GM19351 (cell line): ENCODE data around the gene DNM2.
A peak's percentile ranks its signal among the peaks of the same experiment; 100 is the strongest.

Source experiments
- ATAC-seq: cut with Tn5 transposase; IDR thresholded peaks from one replicate; pipeline ENCODE4 v1.9.1; 2021; ENCODE audit warnings: mild to moderate bottlenecking, moderate library complexity; ENCODE audit not compliant: unreplicated experiment

Gene DNM2

GRCh38 chr19:10690341-10690781 lies 27.5 kb upstream of the DNM2 start:
- no peak for ATAC-seq

- ATAC-seq, result no peak
These were observed 26.5 kb upstream of the DNM2 start for GRCh38 chr19:10691178-10691881.

- no peak for ATAC-seq
These were observed 26.0 kb upstream of the DNM2 start for GRCh38 chr19:10691883-10692282.

DNA sequence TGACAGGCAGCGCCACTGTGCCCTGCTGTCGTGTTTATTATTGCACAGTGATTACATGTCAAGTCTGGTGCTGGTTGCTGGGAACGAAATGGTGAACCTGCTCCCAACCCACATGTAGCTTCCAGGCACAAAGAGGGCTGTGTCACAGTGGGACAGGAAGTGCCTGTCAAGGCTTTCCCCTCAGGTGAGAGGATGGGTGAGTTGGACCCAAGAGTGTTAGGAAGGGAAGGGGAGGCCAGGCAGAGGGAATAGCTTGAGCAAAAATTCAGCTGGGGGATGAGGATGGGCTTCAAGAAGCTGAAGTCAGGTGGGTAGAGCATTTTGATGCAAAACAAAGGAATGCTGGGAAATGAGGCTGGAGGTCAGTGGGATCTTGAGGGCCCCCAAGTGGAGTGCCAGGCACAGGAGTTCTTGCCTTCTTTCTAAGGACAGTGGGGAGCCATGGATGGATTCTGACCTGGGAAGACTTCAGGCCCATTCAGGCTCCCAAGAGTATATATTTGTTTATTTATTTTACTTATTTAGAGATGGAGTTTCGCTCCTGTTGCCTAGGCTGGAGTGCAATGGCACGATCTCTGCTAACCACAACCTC lies 25.1 kb upstream of the DNM2 start:
- ATAC-seq, result no peak

DNA sequence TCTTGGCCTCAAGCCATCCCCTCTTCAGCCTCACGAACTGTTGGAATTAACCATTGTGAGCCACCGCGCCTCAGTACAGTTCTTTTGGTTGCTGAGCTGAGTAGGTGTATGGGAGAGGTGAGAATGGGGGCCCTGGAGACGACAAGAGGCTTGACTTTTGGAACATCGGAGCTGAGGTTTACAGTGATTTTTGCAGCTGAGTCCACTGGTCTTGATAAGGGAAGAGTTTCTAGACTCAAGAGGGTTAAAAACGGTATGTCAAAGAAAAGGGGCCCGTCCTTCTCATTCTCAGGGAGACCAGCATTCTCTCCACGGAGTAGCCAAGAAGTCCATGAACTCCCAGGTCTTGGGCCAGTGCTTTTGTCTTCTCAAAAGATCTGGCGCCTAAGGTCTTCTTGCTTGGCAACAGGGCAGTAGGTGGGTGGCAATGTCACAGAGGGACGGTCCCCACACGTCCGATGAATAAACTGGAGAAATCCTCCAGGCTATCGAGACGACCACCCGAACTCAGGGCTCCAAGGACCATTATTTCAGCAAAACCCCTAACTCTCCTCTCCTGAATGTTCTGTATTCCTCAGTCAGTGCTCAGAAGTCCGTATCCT lies 23.1 kb upstream of the DNM2 start:
- no peak for ATAC-seq

GRCh38 chr19:10695401-10696398 lies 22.2 kb upstream of the DNM2 start:
- ATAC-seq, result peak; percentile 72

- no peak for ATAC-seq
These were observed 18.1 kb upstream of the DNM2 start for GRCh38 chr19:10699650-10700335.

GRCh38 chr19:10701955-10702525 lies 15.8 kb upstream of the DNM2 start:
- ATAC-seq, result no peak

DNA sequence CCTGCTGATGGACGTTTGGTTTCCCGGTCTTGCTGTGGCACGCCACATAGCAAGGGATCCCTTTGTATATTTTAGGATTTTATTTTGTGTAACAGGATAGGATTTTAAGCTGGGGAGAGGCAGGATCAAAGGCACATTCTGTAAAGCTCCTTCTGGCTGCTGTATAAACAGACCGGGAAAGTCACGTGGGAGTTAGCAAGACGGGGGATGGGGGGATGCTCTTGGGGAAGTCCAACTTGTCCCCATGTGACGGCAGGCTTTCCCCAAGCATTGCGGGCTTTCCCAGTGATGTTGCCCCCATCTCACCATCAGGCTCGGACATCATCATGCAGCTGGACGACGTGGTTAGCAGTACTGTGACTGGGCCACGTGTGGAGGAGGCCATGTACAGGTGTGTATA lies 10.9 kb upstream of the DNM2 start:
- no peak for ATAC-seq

DNA sequence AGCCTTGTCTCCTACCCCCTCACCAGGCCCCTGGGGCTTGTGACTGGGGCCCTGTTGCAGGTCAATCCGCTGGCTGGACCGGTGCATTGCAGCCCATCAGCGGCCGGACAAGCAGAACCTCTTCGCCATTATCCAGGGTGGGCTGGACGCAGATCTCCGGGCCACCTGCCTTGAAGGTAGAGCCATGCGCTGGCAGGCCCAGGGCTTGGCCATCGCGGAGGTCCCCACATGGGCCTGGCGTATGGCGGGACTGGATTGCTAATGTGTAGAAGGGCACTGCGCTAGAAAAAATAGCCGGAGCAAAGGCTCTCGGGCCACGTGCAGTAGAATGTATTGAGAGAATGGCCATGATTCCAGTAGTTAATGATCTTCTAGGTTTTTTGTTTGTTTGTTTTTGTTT lies 10.4 kb upstream of the DNM2 start:
- ATAC-seq, result no peak

GRCh38 chr19:10708291-10708690 lies 9.6 kb upstream of the DNM2 start:
- no peak for ATAC-seq

DNA sequence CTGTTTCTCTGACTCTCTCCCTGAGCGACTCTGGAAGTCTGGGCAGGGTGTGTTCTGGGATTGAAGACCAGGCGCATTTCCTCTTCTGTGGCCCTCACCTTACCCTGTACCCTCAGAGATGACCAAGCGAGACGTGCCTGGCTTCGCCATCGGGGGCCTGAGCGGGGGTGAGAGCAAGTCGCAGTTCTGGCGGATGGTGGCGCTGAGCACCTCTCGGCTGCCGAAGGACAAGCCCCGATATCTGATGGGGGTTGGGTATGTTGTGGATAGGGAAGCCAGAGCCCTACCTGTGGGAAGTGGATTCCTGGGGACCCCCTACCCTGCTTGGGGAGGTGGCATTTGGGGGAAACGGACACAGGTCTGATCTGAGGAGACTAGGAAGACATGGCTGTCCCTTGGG lies 5.8 kb upstream of the DNM2 start:
- ATAC-seq, result no peak

- no peak for ATAC-seq
These were observed 5.1 kb upstream of the DNM2 start for GRCh38 chr19:10712754-10713153.

DNA sequence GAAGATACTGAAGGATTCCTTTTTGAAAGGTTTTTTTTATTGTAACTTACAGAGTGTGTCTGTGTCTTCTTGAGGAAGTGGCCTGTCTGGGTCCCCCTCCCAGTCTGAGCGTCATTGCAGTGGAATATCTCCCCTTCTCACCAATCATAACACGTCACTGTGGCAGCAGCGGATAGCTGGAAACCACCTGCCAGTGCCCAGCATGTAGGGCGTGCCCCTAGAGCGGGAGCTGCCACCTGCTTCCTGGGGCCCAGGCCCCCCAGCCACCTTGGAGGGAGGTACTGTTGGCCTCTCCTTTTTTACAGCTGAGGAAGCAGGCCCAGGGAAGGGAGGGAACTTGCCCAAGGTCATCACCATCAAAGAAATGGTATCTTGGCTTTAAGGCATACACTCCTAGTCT lies 4.6 kb upstream of the DNM2 start:
- no peak for ATAC-seq

- no peak for ATAC-seq
These were observed 874 bp upstream of the DNM2 start for GRCh38 chr19:10717054-10717355.

DNA sequence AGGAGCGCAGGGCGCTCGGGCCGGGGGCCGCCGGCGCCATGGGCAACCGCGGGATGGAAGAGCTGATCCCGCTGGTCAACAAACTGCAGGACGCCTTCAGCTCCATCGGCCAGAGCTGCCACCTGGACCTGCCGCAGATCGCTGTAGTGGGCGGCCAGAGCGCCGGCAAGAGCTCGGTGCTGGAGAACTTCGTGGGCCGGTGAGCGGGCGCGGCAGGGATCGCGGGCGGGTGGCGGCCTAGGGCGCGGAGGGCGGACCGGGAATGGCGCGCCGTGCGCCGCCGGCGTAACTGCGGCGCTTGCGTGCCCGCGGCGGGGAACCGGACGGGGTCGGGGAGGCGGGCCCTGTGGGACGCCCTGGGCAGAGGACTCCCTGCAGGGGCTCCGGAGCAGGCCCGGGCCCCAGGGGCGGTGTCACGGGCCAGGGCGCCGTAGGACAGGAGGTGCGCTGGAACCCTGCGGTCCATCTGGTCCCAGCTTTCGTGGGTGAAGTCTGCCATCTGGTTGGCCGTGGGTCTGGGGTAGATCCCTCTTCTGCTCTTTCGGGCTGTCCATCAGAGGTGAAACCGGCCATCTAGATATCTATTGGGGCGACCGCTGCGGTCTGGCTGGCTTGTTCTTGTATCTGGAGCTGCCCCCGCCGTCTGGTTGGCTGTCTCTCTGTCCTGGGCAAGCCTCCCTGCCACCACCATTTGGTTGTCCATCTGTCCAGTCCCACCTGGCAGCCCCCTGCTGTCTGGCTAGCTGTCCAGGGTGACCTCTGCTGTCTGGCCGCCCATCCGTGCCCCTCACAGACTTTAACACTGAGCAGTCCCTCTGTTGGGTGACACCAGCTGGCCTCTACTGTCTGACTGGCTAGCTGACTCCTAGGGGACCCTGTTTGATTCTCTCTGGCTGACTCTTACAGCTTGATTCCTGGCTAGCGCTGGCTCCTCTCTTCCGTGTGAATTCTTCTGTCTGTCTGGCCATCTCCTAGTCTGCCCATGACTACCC lies 622 bp downstream of the DNM2 start:
- no peak for ATAC-seq

DNA sequence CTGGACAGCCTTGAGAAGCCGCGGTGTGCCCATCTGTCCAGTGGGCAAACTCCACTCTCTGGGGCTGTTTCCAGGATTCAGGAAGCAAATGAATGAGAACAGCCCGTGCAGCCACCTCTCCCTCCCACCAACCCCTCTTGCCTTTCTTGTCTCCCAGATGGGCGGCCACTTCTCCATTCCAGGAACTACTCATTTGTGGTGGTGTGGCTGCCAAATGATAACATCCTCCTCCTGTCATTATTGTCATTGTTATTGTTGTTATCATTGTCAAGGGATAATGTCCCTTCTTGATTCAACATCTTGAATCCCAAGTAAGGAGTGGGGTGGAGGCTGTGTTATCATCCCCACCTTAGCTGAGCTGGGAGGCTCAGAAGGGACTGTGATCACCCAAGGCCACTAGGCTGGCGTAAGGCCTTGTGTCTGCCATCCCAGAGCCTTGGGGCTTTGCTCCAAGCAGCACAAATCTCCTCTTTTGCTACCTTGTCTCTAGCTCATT lies 1.6 kb downstream of the DNM2 start:
- ATAC-seq, result no peak

- ATAC-seq, result no peak
These were observed 2.8 kb downstream of the DNM2 start for GRCh38 chr19:10720607-10721125.

DNA sequence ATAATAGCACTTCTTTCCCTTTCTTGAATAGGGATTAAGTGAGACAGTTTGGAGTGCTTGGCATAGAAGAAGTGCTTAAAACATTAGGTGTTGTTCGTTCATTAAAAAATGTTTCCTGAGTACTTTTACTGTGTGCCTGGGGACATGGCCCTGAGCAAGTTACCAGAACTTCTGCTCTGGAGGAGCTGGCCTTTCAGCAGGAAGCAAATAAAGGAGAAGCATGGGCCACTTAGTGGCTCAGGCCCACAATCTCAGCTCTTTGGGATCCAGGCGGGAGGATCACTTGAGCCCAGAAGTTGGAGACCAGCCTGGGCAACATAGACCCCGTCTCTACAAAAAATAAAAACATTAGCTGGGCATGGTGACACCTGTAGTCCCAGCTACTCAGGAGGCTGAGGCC lies 5.7 kb downstream of the DNM2 start:
- no peak for ATAC-seq
